ENCODE data around the gene PPIL1. TPM values are rescaled to one million over a fixed set of nuclear protein-coding genes. Genes with fewer than 3 reads are reported as not detected.

PPIL1 gene
- total RNA-seq, 1 donor from 2014 or later, result 14.2 TPM

GRCh38 chr6:36888654-36889481, 14.3 kb upstream of the PPIL1 start:
- no peak for DNase-seq

GRCh38 chr6:36888115-36888643, 13.6 kb upstream of the PPIL1 start:
- DNase-seq, result no peak

- DNase-seq, result no peak
Measured at GRCh38 chr6:36886950-36887618, 12.5 kb upstream of the PPIL1 start.

- DNase-seq, result peak; percentile 98
Measured at GRCh38 chr6:36885461-36886401, 11.1 kb upstream of the PPIL1 start, which contains the start of gene C6orf89. Gene C6orf89 (plus strand): TSS chr6:36885952. CDS start chr6:36899445, 13,493 bp downstream.

DNA sequence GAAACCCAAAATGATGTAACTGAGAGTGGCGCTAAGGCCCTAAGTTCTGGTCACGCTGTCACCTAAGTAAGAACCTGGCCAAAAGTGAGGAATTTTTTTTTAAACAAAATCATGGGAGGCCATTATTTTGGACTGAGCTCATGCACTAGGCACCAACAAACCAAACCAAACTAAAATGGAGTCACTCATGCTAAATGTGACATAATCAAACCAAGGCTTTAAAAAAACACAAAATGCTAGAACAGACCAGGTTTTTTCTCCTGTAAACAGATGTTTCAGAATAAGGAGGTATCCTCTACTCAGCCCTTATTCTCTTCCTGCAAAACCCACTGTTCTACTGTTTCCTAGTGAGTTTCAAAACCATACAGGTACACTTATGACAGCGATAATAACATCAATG, 10.0 kb upstream of the PPIL1 start:
- no peak for DNase-seq

DNA sequence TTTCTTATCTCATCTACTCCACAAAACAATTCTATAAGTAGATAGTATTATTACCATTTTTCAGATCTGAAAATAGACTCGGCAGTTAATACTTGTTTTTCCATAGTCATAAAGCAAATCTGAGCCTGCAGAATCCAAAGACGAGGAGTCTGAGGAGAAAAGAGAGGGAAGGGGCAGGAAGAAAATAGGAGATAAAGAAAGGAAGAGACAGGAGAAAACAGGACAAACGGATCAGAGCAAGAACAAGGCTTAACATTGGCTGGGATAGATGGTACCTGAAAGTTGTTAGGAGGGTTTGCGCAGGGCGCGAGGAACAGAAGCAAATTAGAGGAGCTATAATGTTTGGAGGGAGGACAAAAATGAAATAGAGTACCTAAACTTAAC, 639 bp upstream of the PPIL1 start:
- no peak for DNase-seq

- DNase-seq, result no peak
Measured at GRCh38 chr6:36873612-36874442, 776 bp downstream of the PPIL1 start.

DNA sequence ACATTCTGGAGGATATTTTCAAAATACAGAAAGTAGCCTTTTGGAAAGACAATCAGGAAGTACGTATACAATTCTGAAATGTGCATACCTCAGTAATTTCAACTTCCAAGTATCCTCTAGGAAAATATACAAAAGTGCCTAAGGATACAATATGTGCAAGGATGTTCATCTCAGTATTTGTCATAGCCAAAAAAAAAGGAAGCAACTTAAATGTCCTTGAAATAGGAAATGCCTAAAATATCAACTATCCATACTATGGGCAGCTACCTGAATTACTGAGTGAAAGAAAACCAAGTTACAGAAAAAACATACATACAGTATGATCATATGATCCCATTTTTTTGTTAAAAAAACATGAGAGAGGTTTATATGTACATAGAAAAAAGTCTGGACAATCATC, 1.5 kb downstream of the PPIL1 start:
- DNase-seq, result no peak

DNA sequence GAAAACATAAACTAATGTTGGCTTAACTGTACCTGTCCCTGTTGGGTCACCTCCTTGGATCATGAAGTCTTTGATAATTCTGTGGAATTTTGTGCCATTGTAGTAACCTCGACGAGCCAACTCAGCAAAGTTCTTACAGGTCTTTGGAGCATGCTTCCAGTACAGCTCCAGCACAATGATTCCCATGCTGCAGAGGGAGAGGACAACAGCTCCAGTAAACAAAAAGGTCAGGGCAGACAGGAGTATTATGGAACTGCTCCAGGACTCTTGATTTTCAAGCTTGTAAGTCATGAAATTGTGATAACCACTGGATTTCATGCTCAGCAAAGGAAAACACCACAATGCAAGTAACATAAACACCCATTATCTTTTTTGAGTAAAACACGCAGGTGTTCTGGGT, 2.9 kb downstream of the PPIL1 start:
- DNase-seq, result no peak

GRCh38 chr6:36867471-36868224, 7.0 kb downstream of the PPIL1 start:
- DNase-seq, result no peak

DNA sequence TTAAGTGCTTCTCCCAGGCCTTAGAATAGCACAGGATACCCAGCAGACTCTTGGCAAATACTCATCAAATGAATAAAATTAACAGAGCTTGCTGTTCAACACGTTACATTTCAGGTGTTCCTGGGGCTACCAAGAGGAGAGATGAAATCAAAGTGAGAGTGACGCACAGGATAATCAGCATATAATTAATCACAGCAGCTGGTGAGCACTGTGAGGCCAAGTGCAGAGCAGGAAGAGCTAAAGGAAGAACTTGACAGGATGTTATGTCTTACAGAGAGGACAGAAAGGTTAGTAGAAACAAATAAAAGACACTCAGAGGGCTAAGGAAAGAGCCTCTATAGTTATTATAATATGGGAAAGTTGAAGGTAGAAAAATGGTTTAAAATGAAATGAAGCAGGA, 8.8 kb downstream of the PPIL1 start:
- DNase-seq, result no peak

DNA sequence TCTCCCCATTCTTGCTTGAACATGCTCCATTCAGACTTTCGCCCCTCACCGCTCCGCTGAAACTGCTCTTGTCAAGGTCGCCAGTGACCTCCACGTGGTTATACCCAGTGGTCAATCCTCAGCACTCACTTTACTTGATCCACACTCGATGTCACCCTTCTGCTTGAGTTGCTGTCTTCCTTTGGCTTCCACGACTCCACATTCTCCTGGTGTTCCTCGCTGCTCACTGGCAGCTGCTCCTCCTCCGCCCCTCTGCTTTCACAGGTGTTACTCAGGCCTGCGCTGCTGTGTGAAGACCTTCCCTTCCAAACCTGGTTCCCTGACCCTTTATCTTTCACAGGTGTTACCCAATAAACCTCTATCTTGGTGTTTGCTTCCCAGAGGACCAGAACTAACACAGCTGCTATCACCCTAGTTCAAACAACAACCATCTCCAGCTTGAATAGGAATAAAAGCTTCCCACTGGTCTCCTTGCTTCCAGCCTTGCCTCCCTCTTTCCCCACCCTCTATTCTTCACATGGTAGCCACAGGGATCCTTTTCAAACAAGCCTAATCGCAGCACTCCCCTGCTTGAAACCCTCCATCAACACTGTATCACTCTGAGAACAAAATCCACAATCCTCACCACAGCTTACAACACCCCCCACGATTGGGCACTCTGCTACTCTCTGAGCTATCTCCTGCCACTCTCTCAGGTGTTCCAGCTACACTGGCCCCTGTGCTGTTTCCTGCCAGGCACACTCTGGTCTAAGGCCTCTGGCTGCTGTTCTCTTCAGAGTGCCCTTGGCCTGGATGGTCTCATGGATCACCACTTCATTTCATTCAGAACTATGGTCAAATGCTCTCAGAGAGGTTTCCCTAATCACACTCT, 10.7 kb downstream of the PPIL1 start:
- DNase-seq, result no peak

DNA sequence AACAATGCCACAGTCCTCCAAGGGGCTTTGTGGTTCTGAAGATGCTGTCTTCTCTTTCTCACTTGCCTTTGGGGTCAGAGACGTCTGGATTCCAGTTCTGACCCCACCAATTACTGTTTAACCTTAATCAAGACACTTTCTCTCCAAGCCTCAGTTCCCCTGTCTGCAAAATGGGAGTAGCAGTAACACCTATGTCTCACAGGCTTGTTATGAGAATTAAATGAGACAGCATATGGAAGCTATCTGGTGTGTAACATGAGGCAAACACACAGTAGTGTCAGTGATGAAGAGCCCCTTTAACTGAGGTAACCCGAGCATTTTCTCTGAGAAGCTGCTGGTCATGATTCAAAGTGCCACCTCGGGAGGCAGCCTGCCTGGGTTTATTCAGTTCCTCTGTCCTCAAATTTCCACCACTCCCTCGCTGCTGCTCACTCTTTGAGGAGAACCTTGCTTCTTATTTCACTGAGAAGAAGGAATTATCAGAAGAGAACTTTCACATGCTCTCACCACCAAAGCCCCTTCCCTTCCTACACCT, 11.7 kb downstream of the PPIL1 start:
- DNase-seq, result no peak

DNA sequence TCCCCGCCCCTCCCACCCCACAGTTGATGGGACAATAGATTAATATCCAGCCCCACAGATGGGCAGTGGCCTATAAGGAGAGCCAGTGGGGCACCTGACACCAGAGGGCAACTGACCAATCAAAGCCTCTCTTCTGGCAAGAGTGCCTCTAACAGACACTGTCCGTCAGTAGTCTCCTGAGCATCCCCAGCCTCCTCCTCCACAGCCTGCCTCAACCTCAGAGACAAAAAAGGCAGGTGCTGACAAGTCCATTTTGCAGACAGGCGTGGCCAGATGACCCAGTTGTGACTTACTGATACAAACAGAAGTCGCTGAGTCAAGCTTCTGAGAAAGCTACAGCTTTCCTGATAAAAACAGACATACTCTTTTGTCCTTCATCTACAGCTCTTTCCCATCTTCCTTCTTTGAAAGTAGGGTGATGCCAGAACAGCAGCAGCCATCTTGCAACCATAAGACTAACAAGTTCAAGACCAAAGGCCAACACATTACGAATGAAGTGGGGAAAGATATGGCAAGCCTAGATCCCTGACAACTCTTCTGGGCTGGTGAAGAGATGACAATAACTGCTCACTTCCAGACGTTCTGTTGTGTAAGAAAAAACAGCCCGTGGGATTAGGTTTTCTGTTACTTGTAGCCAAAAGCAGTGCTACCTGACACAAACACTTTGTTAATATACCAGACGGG, 12.3 kb downstream of the PPIL1 start:
- no peak for DNase-seq

DNA sequence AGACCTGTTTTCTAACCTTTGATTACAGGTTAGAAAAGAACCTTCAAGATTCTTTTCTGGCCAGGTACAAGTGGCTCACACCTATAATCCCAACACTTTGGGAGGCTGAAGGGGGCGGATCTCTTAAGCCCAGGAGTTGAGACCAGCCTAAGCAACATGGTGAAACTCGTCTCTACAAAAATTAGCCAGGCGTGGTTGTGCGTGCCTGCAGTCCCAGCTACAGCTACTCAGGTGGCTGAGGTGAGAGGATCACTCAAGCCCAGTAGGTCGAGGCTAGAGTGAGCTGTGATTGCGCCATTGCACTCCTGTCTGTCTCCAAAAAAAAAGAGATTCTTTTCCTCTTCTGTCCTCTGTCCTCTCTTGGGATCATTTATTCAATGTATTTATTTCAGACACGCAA, 14.5 kb downstream of the PPIL1 start:
- no peak for DNase-seq

- DNase-seq, result no peak
Measured at GRCh38 chr6:36858407-36858981, 16.1 kb downstream of the PPIL1 start.

- no peak for DNase-seq
Measured at GRCh38 chr6:36857325-36857724, 17.3 kb downstream of the PPIL1 start.

DNA sequence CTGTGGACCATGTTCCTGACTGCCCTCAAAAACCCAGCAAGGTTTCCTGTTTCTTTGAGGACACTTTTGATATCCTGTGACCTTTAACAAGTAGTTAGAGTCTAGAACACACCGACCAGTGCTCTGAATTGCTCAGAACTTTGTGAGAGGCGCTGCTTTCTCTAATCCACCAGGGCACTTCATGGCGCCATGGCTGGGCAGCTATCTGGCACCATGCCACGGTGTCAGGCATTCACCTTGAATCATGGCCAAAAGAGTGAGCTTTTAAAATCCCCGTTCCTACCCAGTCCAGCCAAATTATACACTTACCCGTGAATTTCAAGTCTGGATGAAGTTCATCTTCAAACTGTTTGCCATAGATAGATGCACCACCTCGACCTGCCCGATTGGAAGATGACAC, 18.3 kb downstream of the PPIL1 start:
- DNase-seq, result no peak
